K562 (cell line): ENCODE results near the gene SLC7A6OS. TPM values are rescaled to one million over a fixed set of nuclear protein-coding genes. Genes with fewer than 3 reads are reported as not detected.

Source experiments
- ASH1L ChIP-seq: fragments of 450-650 bp; IDR thresholded peaks from 2 replicates; pipeline ENCODE4 v1.6.1; 2018; ENCODE audit warnings: borderline replicate concordance, mild to moderate bottlenecking, low read depth; ENCODE audit not compliant: partially characterized antibody
- BHLHE40 ChIP-seq: IDR thresholded peaks from 2 replicates; pipeline ENCODE4 v1.6.1; 2011; ENCODE audit warnings: low read length, improper control_type of control experiment
- BRF1 ChIP-seq: IDR thresholded peaks from 3 replicates; pipeline ENCODE4 v1.6.1; 2011; ENCODE audit warnings: borderline replicate concordance, mild to moderate bottlenecking; ENCODE audit not compliant: insufficient read length; ENCODE audit errors: extremely low read depth
- CEBPG ChIP-seq, 3 experiments: fragments of 200-800 bp in 1 of 3; sonication (Bioruptor generic) in 1 of 3; sonication (generic) in 1 of 3; formaldehyde crosslinking in 1 of 3; IDR thresholded peaks in 2 of 3; conservative IDR thresholded peaks in 1 of 3; 2 replicates each; pipeline versions ENCODE4 v1.6.1 to v1.8.0; 2016 to 2022; ENCODE audit warnings: missing compliant biosample characterization in 2 of 3, missing genetic modification characterization in 2 of 3, mild to moderate bottlenecking in 1 of 3, missing genetic modification reagents in 1 of 3
- DIDO1 ChIP-seq: fragments of 450-650 bp; IDR thresholded peaks from 2 replicates; pipeline ENCODE4 v1.6.1; 2016; ENCODE audit warnings: low read depth, missing biosample characterization, missing genetic modification characterization
- FOXA3 ChIP-seq, 2 experiments: fragments of 450-650 bp in 1 of 2; sonication (generic) in 1 of 2; formaldehyde crosslinking; IDR thresholded peaks in 1 of 2; conservative IDR thresholded peaks in 1 of 2; 2 replicates each; pipeline versions ENCODE4 v1.4.0 to v1.8.0; 2020 to 2022; ENCODE audit warnings: mild to moderate bottlenecking in 2 of 2, missing genetic modification reagents in 1 of 2
- FOXK1 ChIP-seq: sonication (generic); formaldehyde crosslinking; IDR thresholded peaks from 2 replicates; pipeline ENCODE4 v1.8.0; 2022; ENCODE audit warnings: missing genetic modification reagents, mild to moderate bottlenecking, borderline replicate concordance
- IRF1 ChIP-seq: sonication (generic); formaldehyde crosslinking; IDR thresholded peaks from 2 replicates; pipeline ENCODE4 v1.8.0; 2022; ENCODE audit warnings: missing genetic modification reagents, mild to moderate bottlenecking, borderline replicate concordance
- JUN ChIP-seq, 2 experiments: sonication (generic) in 1 of 2; formaldehyde crosslinking in 1 of 2; IDR thresholded peaks; 2 replicates each; pipeline versions ENCODE4 v1.6.1 to v1.8.0; 2012 to 2022; ENCODE audit warnings: borderline replicate concordance in 2 of 2, mild to moderate bottlenecking in 2 of 2, improper control_type of control experiment in 1 of 2, low read depth in 1 of 2, low read length in 1 of 2, missing genetic modification reagents in 1 of 2
- MYC ChIP-seq, 2 experiments: fragments of 250-450 bp in 1 of 2; sonication (Bioruptor Pico) in 1 of 2; IDR thresholded peaks; 2 replicates each; pipeline versions ENCODE4 v1.5.1 to v1.6.1; 2012 to 2021; ENCODE audit warnings: low read depth in 2 of 2, borderline replicate concordance in 1 of 2, improper control_type of control experiment in 1 of 2, low read length in 1 of 2, mild to moderate bottlenecking in 1 of 2, moderate library complexity in 1 of 2
- MYNN ChIP-seq, 2 experiments: sonication (generic); formaldehyde crosslinking in 1 of 2; IDR thresholded peaks; 2 replicates each; pipeline versions ENCODE4 v1.5.0 to v1.6.1; 2016 to 2020; ENCODE audit warnings: antibody characterized with exemption in 1 of 2, missing genetic modification reagents in 1 of 2
- PATZ1 ChIP-seq: fragments of 250-450 bp; sonication (Bioruptor Pico); IDR thresholded peaks from 2 replicates; pipeline ENCODE4 v1.5.0; 2020; ENCODE audit warnings: mild to moderate bottlenecking, borderline replicate concordance
- PCBP2 ChIP-seq: fragments of 200-400 bp; formaldehyde crosslinking; IDR thresholded peaks from 2 replicates; pipeline ENCODE4 v1.6.1; 2018; ENCODE audit warnings: low read length, low read depth, mild to moderate bottlenecking, moderate library complexity; ENCODE audit not compliant: poor library complexity, severe bottlenecking
- SMAD2 ChIP-seq: fragments of 150-350 bp; IDR thresholded peaks from 2 replicates; pipeline ENCODE4 v1.6.1; 2014; ENCODE audit warnings: low read depth, mild to moderate bottlenecking, low read length
- SRF ChIP-seq, 2 experiments: fragments of 250-450, 450-650 bp in 1 of 2; sonication (Bioruptor Pico) in 1 of 2; sonication (generic) in 1 of 2; formaldehyde crosslinking; IDR thresholded peaks; 2 replicates each; pipeline versions ENCODE4 v1.5.0 to v1.5.1; 2020 to 2022; ENCODE audit warnings: mild to moderate bottlenecking in 1 of 2, missing genetic modification reagents in 1 of 2
- VEZF1 ChIP-seq: fragments of 200-800 bp; sonication (Bioruptor generic); IDR thresholded peaks from 2 replicates; pipeline ENCODE4 v1.6.1; 2017; ENCODE audit warnings: missing genetic modification characterization, missing compliant biosample characterization
- ZC3H8 ChIP-seq: fragments of 450-650 bp; IDR thresholded peaks from 2 replicates; pipeline ENCODE4 v1.6.1; 2017
- ZNF584 ChIP-seq: fragments of 200-800 bp; sonication (Bioruptor generic); IDR thresholded peaks from 2 replicates; pipeline ENCODE4 v1.6.1; 2016; ENCODE audit warnings: low read depth, mild to moderate bottlenecking, missing genetic modification characterization, missing compliant biosample characterization
- ZNF75A ChIP-seq: fragments of 450-650 bp; formaldehyde crosslinking; IDR thresholded peaks from 2 replicates; pipeline ENCODE4 v1.4.0; 2020; ENCODE audit warnings: mild to moderate bottlenecking
- ZNF766 ChIP-seq: fragments of 200-800 bp; sonication (Bioruptor generic); conservative IDR thresholded peaks from 2 replicates; pipeline ENCODE4 v1.6.1; 2016; ENCODE audit warnings: missing genetic modification characterization, missing compliant biosample characterization
- ZNF77 ChIP-seq: fragments of 250-450 bp; sonication (Bioruptor Pico); IDR thresholded peaks from 2 replicates; pipeline ENCODE4 v1.5.0; 2020
- polyA plus RNA-seq, 8 experiments: library from polyadenylated mRNA; depleted of rRNA in 4 of 8; stranded (reverse) in 5 of 8; unstranded in 3 of 8; fragments of >200 nt; fragmentation: Nextera tagmentation in 2 of 8; fragmentation: Illumina TruSeq in 1 of 8; extraction: Ambion mirVana in 2 of 8; extraction: Trizol in 1 of 8; gene quantifications; 2 replicates each; pipeline versions ENCODE4 v1.2.1 to v1.2.3, GENCODE V29; 2011 to 2014; ENCODE audit warnings: inconsistent platforms in 1 of 8, missing spikeins in 1 of 8
- total RNA-seq, 7 experiments: library from RNA; depleted of rRNA in 6 of 7; stranded (reverse); fragments of >200 nt in 6 of 7; fragmentation: Illumina TruSeq in 2 of 7; extraction: Trizol in 2 of 7; gene quantifications; 2 replicates each; pipeline versions ENCODE4 v1.2.1 to v1.2.3, GENCODE V29; 2011 to 2021; ENCODE audit warnings: low replicate concordance in 1 of 7

The SLC7A6OS gene
- total and polyA plus RNA-seq, 9 of the 15 experiments (the other 6 are each of a cell fraction or from before 2014, with no cell fraction given) = 2.7 to 23.6 (median 17.2) TPM

- TF ChIP-seq CEBPG (CRISPR knock-in tag; IDR thresholded peaks at IDR 0.05) = no peak
- no peak for TF ChIP-seq CEBPG (tag; conservative IDR thresholded peaks at IDR 0.05 in 1 of 2, IDR thresholded peaks at IDR 0.05 in 1 of 2)
- TF ChIP-seq JUN (IDR thresholded peaks at IDR 0.05; ENCODE audit: borderline replicate concordance, low read depth, low read length) = peak; percentile 49; the same call in 1 of the 2 replicates
- no peak for TF ChIP-seq JUN (CRISPR knock-in tag; IDR thresholded peaks at IDR 0.05; ENCODE audit: borderline replicate concordance)
- no peak for TF ChIP-seq PCBP2
- no peak for TF ChIP-seq MYNN (IDR thresholded peaks at IDR 0.05)
- no peak for TF ChIP-seq MYNN (CRISPR knock-in tag; IDR thresholded peaks at IDR 0.05)
- peak; percentile 78 for TF ChIP-seq MYC (IDR thresholded peaks at IDR 0.05; ENCODE audit: low read depth, low read length)
- no peak; the same call in 1 of the 2 replicates for TF ChIP-seq MYC (CRISPR knock-in tag; IDR thresholded peaks at IDR 0.05; ENCODE audit: borderline replicate concordance, low read depth)
- peak; percentile 72 for TF ChIP-seq ZNF766 (CRISPR knock-in tag)
- TF ChIP-seq BRF1 = no peak
- no peak for TF ChIP-seq SMAD2
- TF ChIP-seq ZNF75A (CRISPR knock-in tag) = no peak
- peak; percentile 85 for TF ChIP-seq BHLHE40
- peak in 1 of 2 experiments; percentile 70; a peak in 1 of 4 replicates for TF ChIP-seq SRF (CRISPR knock-in tag; IDR thresholded peaks at IDR 0.05)
- no peak for TF ChIP-seq ZC3H8
- no peak; a peak in 1 of 4 replicates for TF ChIP-seq FOXA3 (CRISPR knock-in tag; conservative IDR thresholded peaks at IDR 0.05 in 1 of 2, IDR thresholded peaks at IDR 0.05 in 1 of 2)
- no peak for TF ChIP-seq FOXK1 (CRISPR knock-in tag)
- no peak for TF ChIP-seq PATZ1 (CRISPR knock-in tag)
- no peak; the same call in 1 of the 2 replicates for TF ChIP-seq IRF1 (CRISPR knock-in tag)
- TF ChIP-seq ZNF77 = no peak
- peak; percentile 81 for TF ChIP-seq DIDO1 (tag)
- TF ChIP-seq ZNF584 (CRISPR knock-in tag) = no peak
- TF ChIP-seq VEZF1 = peak; percentile 54
- no peak for TF ChIP-seq ASH1L
Observed at GRCh38 chr16:68310774-68311511, at the start of gene SLC7A6OS, which contains the start of gene PRMT7 (continued).
